ENCODE data around the gene NKIRAS2.

The NKIRAS2 gene

GRCh38 chr17:42052346-42052877, 32.5 kb downstream of the NKIRAS2 start:
- TF ChIP-seq CSDC2 (CRISPR knock-in tag; IDR thresholded peaks at IDR 0.05) = no peak
- TF ChIP-seq TSHZ2 (CRISPR knock-in tag; IDR thresholded peaks at IDR 0.05) = no peak
- no peak for TF ChIP-seq PATZ1 (CRISPR knock-in tag; IDR thresholded peaks at IDR 0.05; ENCODE audit: borderline replicate concordance)
- TF ChIP-seq ZC3H10 (CRISPR knock-in tag; IDR thresholded peaks at IDR 0.05) = no peak
- TF ChIP-seq GLIS3 (CRISPR knock-in tag; IDR thresholded peaks at IDR 0.05) = no peak
- TF ChIP-seq SNAI2 (CRISPR knock-in tag; IDR thresholded peaks at IDR 0.05) = no peak
- TF ChIP-seq OSR1 (CRISPR knock-in tag; IDR thresholded peaks at IDR 0.05) = no peak
- TF ChIP-seq ISL1 (CRISPR knock-in tag; IDR thresholded peaks at IDR 0.05) = no peak
- TF ChIP-seq ZFP3 (CRISPR knock-in tag; IDR thresholded peaks at IDR 0.05) = no peak
- no peak for TF ChIP-seq BACH2 (CRISPR knock-in tag; IDR thresholded peaks at IDR 0.05; ENCODE audit: borderline replicate concordance)
- no peak for TF ChIP-seq ZNF565 (CRISPR knock-in tag; conservative IDR thresholded peaks at IDR 0.05; ENCODE audit: low read depth)
- TF ChIP-seq ZNF70 (CRISPR knock-in tag; IDR thresholded peaks at IDR 0.05) = no peak
- TF ChIP-seq TOX (CRISPR knock-in tag; IDR thresholded peaks at IDR 0.05; ENCODE audit: borderline replicate concordance) = no peak
- no peak for TF ChIP-seq PPARA (CRISPR knock-in tag; IDR thresholded peaks at IDR 0.05; ENCODE audit: borderline replicate concordance)
- no peak for TF ChIP-seq ZFP30 (CRISPR knock-in tag; IDR thresholded peaks at IDR 0.05)
- no peak for TF ChIP-seq ARNTL (CRISPR knock-in tag; IDR thresholded peaks at IDR 0.05; ENCODE audit: borderline replicate concordance, low read depth)
- no peak for TF ChIP-seq RARB (CRISPR knock-in tag; IDR thresholded peaks at IDR 0.05)
- no peak for TF ChIP-seq ESRRG (CRISPR knock-in tag; IDR thresholded peaks at IDR 0.05)
- no peak for TF ChIP-seq ZNF8 (CRISPR knock-in tag; IDR thresholded peaks at IDR 0.05)
- no peak for TF ChIP-seq CSRNP3 (CRISPR knock-in tag; IDR thresholded peaks at IDR 0.05)

GRCh38 chr17:42053731-42054500, 34.0 kb downstream of the NKIRAS2 start:
- TF ChIP-seq ARNTL (CRISPR knock-in tag; IDR thresholded peaks at IDR 0.05; ENCODE audit: borderline replicate concordance, low read depth) = no peak
- no peak for TF ChIP-seq POU6F1 (CRISPR knock-in tag; IDR thresholded peaks at IDR 0.05; ENCODE audit: borderline replicate concordance, low read depth)
- no peak for TF ChIP-seq SNAI2 (CRISPR knock-in tag; IDR thresholded peaks at IDR 0.05)
- no peak for TF ChIP-seq ZNF70 (CRISPR knock-in tag; IDR thresholded peaks at IDR 0.05)
- TF ChIP-seq PATZ1 (CRISPR knock-in tag; IDR thresholded peaks at IDR 0.05; ENCODE audit: borderline replicate concordance) = no peak
- TF ChIP-seq PPARA (CRISPR knock-in tag; IDR thresholded peaks at IDR 0.05; ENCODE audit: borderline replicate concordance) = no peak
- no peak for TF ChIP-seq TCF4 (CRISPR knock-in tag; IDR thresholded peaks at IDR 0.05; ENCODE audit: borderline replicate concordance)
- TF ChIP-seq TOX (CRISPR knock-in tag; IDR thresholded peaks at IDR 0.05; ENCODE audit: borderline replicate concordance) = no peak
- no peak for TF ChIP-seq CSDC2 (CRISPR knock-in tag; IDR thresholded peaks at IDR 0.05)
- no peak for TF ChIP-seq CREB5 (CRISPR knock-in tag; IDR thresholded peaks at IDR 0.05; ENCODE audit: low read depth)
- no peak for TF ChIP-seq ZFP30 (CRISPR knock-in tag; IDR thresholded peaks at IDR 0.05)
- no peak for TF ChIP-seq BACH2 (CRISPR knock-in tag; IDR thresholded peaks at IDR 0.05; ENCODE audit: borderline replicate concordance)
- ATAC-seq = no peak

More at GRCh38 chr17:42052346-42052877, 32.5 kb downstream of the NKIRAS2 start:
- no peak for ATAC-seq
